Endothelial cell of umbilical vein (primary cell): Measurements from ENCODE around the gene DGKI. TPM values are rescaled to one million over a fixed set of nuclear protein-coding genes. Genes with fewer than 3 reads are reported as not detected.

Experiments
- BruUV-seq: library from RNA; stranded (reverse); fragments of 400-500 nt; replicated peaks from 2 replicates; lab custom pipeline; 2021; lab: Mats Ljungman, UMichigan
- CTCF ChIA-PET: fragments of 300-600, 350-600 bp; sonication (Branson Sonifier 250); formaldehyde crosslinking; loops from one replicate; lab custom pipeline; 2021; ENCODE audit warnings: antibody characterized with exemption, inconsistent platforms; lab: Charles Lee
- POLR2A ChIA-PET: fragments of 300-600, 350-600 bp; sonication (Branson Sonifier 250); formaldehyde crosslinking; loops from one replicate; lab custom pipeline; 2021; ENCODE audit warnings: antibody characterized with exemption, inconsistent platforms; lab: Charles Lee
- DNase-seq: peaks from one replicate; pipeline ENCODE4 v3.0.0-alpha.2; 2011; ENCODE audit warnings: low read depth, low spot score
- FAIRE-seq: peaks from 2 replicates; lab custom pipeline; 2011; peaks lifted over from hg19 to GRCh38; lab: Jason Lieb, UNC
- H2AFZ ChIP-seq: 2 replicates; pipeline ENCODE4 v1.6.0; 2012; ENCODE audit warnings: low read depth, low read length, control low read depth, inconsistent platforms
- H3K27ac ChIP-seq: 2 replicates; pipeline ENCODE4 v1.5.1; 2011; ENCODE audit warnings: low read depth, mild to moderate bottlenecking, control low read depth, low read length, moderate library complexity; ENCODE audit not compliant: insufficient read depth
- H3K27me3 ChIP-seq, 2 experiments: 2 replicates each; pipeline versions ENCODE4 v1.6.0 to v1.6.1; 2011; ENCODE audit warnings: low read length in 2 of 2, mixed read lengths in 1 of 2; ENCODE audit not compliant: control insufficient read depth in 2 of 2, insufficient read depth in 2 of 2
- H3K36me3 ChIP-seq, 2 experiments: 2 replicates in 1 of 2; 3 replicates in 1 of 2; pipeline ENCODE4 v1.5.1; 2011; ENCODE audit warnings: low read length in 2 of 2, mild to moderate bottlenecking in 1 of 2, moderate library complexity in 1 of 2; ENCODE audit not compliant: control insufficient read depth in 2 of 2, insufficient read depth in 2 of 2; ENCODE audit errors: extremely low read depth in 1 of 2
- H3K4me1 ChIP-seq: 3 replicates; pipeline ENCODE4 v1.5.1; 2011; ENCODE audit warnings: mild to moderate bottlenecking, low read length; ENCODE audit not compliant: control insufficient read depth, insufficient read depth; ENCODE audit errors: extremely low read depth
- H3K4me2 ChIP-seq: 2 replicates; pipeline ENCODE4 v1.6.1; 2011; ENCODE audit warnings: low read length, control low read depth, mixed read lengths; ENCODE audit not compliant: insufficient read depth
- H3K4me3 ChIP-seq, 3 experiments: fragments of 200-600 bp in 1 of 3; sonication (generic), shearing (Covaris generic) in 1 of 3; replicated peaks in 1 of 3; 2 replicates each; pipeline ENCODE4 v1.5.1; 2011 to 2016; ENCODE audit warnings: control low read depth in 3 of 3, low read length in 3 of 3, mild to moderate bottlenecking in 2 of 3, inconsistent platforms in 1 of 3, low read depth in 1 of 3, moderate library complexity in 1 of 3; ENCODE audit not compliant: insufficient read depth in 1 of 3
- H3K79me2 ChIP-seq: 2 replicates; pipeline ENCODE4 v1.6.0; 2012; ENCODE audit warnings: low read length, inconsistent platforms; ENCODE audit not compliant: control insufficient read depth, insufficient read depth
- H3K9ac ChIP-seq: replicated peaks from 2 replicates; pipeline ENCODE3; 2011; ENCODE audit warnings: low read length, control low read depth; ENCODE audit not compliant: insufficient read depth; ENCODE audit errors: extremely low read depth
- H3K9me1 ChIP-seq: replicated peaks from 3 replicates; pipeline ENCODE4 v1.6.0; 2011; ENCODE audit warnings: mild to moderate bottlenecking, low read length; ENCODE audit not compliant: control insufficient read depth, insufficient read depth; ENCODE audit errors: extremely low read depth
- H3K9me3 ChIP-seq: replicated peaks from 2 replicates; pipeline ENCODE4 v1.5.1; 2012; ENCODE audit warnings: low read length, inconsistent platforms; ENCODE audit not compliant: control insufficient read depth, insufficient read depth
- H4K20me1 ChIP-seq: replicated peaks from 2 replicates; pipeline ENCODE3; 2011; ENCODE audit warnings: mild to moderate bottlenecking, low read length; ENCODE audit not compliant: control insufficient read depth, insufficient read depth; ENCODE audit errors: extremely low read depth
- EZH2 ChIP-seq: IDR thresholded peaks from 2 replicates; pipeline ENCODE4 v1.6.1; 2012; ENCODE audit warnings: borderline replicate concordance, low read depth, mild to moderate bottlenecking, moderate library complexity, low read length, inconsistent platforms; ENCODE audit not compliant: severe bottlenecking
- FOS ChIP-seq: IDR thresholded peaks from 2 replicates; pipeline ENCODE4 v1.6.1; 2011; ENCODE audit warnings: mild to moderate bottlenecking, low read length, moderate library complexity, borderline replicate concordance; ENCODE audit not compliant: insufficient read depth
- GATA2 ChIP-seq: IDR thresholded peaks from 2 replicates; pipeline ENCODE4 v1.7.0; 2011; ENCODE audit warnings: low read depth, mild to moderate bottlenecking, moderate library complexity, mixed read lengths, low read length; ENCODE audit not compliant: insufficient read length, insufficient read depth
- JUN ChIP-seq: IDR thresholded peaks from 2 replicates; pipeline ENCODE4 v1.6.1; 2011; ENCODE audit warnings: borderline replicate concordance, low read depth; ENCODE audit not compliant: insufficient read length, insufficient read depth
- POLR2A ChIP-seq: IDR thresholded peaks from 2 replicates; pipeline ENCODE4 v1.6.1; 2012; ENCODE audit warnings: low read depth, mild to moderate bottlenecking, control low read depth, low read length
- POLR2AphosphoS5 ChIP-seq: IDR thresholded peaks from 2 replicates; pipeline ENCODE4 v1.6.1; 2012; ENCODE audit warnings: low read depth, mild to moderate bottlenecking, control low read depth, low read length, moderate library complexity; ENCODE audit not compliant: insufficient read depth
- dilution Hi-C: fragments of 300-500 bp; cut with MboI; formaldehyde crosslinking; loops from one replicate; pipeline ENCODE4 v1.15.0; 2019; ENCODE audit warnings: low sequenced_read_pairs; ENCODE audit not compliant: extremely low pct_ligation_motif_present
- intact Hi-C: fragments of 100-400 bp; cut with micrococcal nuclease; formaldehyde crosslinking; loops from one replicate; pipeline ENCODE4 v1.10.0; 2022
- polyA plus RNA-seq, 4 experiments: library from polyadenylated mRNA; depleted of rRNA in 3 of 4; stranded (reverse) in 3 of 4; unstranded in 1 of 4; fragments of >200 nt; gene quantifications; 2 replicates each; pipeline versions ENCODE4 v1.2.1 to v1.2.3, GENCODE V29; 2011 to 2012; ENCODE audit warnings: missing spikeins in 1 of 4
- total RNA-seq: library from RNA; stranded (reverse); gene quantifications from 2 replicates; pipeline ENCODE4 v1.2.3, GENCODE V29; 2021
- TF ChIP-seq, protein P1 (sequence below), 2 donors: IDR thresholded peaks; 1 replicate in 1 of 2; 2 replicates in 1 of 2; pipeline ENCODE4 v1.5.1; 2011; ENCODE audit warnings: low read length in 2 of 2, mild to moderate bottlenecking in 2 of 2, moderate library complexity in 2 of 2, control low read depth in 1 of 2, inconsistent platforms in 1 of 2, low read depth in 1 of 2; ENCODE audit not compliant: insufficient read depth in 1 of 2; ENCODE audit errors: extremely low read depth in 1 of 2
- TF ChIP-seq, protein P2 (sequence below): IDR thresholded peaks from 2 replicates; pipeline ENCODE4 v1.6.1; 2011; ENCODE audit not compliant: insufficient read depth, insufficient read length

The DGKI gene
- total and polyA plus RNA-seq, 2 donors (not counting 3 experiments of a cell fraction or from before 2014, with no cell fraction given): 0.11 to 0.51 TPM

DNA sequence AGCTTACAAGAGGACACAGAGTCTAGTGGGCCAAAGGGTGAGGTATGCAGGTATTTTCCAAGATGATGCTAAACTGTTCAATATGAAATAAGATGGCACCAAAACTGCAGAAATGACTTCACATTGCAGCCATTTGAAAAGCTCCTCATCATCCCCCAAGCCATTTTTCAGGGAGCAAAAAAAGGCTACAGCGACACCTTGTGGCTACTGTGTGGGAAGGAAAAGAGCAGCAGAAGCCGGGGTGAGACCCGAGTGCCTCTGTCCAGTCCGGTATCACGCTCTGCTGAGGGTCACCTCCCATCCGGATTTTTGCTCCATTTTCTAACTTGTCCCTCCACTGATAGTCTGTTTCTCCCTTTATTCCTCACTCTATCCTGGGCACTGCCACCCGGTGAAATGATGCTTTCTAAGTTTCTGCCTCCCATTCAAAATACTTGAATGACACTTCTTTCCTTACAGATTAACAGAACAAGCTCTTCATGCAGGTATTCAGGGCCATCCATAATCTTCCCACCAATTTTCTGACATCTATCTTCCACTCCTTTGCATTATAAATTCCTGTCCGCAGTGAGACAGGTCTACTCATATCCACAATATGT lies 220.2 kb downstream of the DGKI start:
- H3K9me3 ChIP-seq: no peaks in the 10 kb centered on the region
- ChIA-PET CTCF (interaction anchor here (0.6 to 6.4 kb wide), 48 partner anchors 10 to 1982 kb away, joined by 3 to 176 read pairs (median 4); no protein-coding TSS in a partner anchor), POLR2A (no interaction called here)
- intact Hi-C loops: loop anchor here (1.0 to 10.0 kb wide), 3 partner anchors 20 to 1511 kb away; no protein-coding TSS in a partner anchor
- H3K9me1 ChIP-seq: no peaks in the 10 kb centered on the region
- no peaks in the 10 kb centered on the region for H3K36me3 ChIP-seq
- H3K4me1 ChIP-seq: no peaks in the 10 kb centered on the region
- H3K4me2 ChIP-seq: no peak overlapping the region
- peak; percentile 87 for FAIRE-seq
- peak; percentile 54 for DNase-seq
- no peak overlapping the region for H3K9ac ChIP-seq
- no peak overlapping the region for H2AFZ ChIP-seq
- H3K27ac ChIP-seq: no peak overlapping the region
- H3K79me2 ChIP-seq: no peaks in the 10 kb centered on the region
- dilution Hi-C loops: no loop called here
- H3K27me3 ChIP-seq: peaks cover 1 to 10% of the 10 kb centered on the region in 2 experiments
- no TSS peak for BruUV-seq
- no peaks in the 10 kb centered on the region for H4K20me1 ChIP-seq
- no peak overlapping the region for H3K4me3 ChIP-seq
- TF ChIP-seq, protein P1, sequence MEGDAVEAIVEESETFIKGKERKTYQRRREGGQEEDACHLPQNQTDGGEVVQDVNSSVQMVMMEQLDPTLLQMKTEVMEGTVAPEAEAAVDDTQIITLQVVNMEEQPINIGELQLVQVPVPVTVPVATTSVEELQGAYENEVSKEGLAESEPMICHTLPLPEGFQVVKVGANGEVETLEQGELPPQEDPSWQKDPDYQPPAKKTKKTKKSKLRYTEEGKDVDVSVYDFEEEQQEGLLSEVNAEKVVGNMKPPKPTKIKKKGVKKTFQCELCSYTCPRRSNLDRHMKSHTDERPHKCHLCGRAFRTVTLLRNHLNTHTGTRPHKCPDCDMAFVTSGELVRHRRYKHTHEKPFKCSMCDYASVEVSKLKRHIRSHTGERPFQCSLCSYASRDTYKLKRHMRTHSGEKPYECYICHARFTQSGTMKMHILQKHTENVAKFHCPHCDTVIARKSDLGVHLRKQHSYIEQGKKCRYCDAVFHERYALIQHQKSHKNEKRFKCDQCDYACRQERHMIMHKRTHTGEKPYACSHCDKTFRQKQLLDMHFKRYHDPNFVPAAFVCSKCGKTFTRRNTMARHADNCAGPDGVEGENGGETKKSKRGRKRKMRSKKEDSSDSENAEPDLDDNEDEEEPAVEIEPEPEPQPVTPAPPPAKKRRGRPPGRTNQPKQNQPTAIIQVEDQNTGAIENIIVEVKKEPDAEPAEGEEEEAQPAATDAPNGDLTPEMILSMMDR (IDR thresholded peaks at IDR 0.05; ENCODE audit: extremely low read depth in 1 of 2, insufficient read depth in 1 of 2, low read depth in 1 of 2, low read length in 2 of 2): peak; percentile 78 to 92
- no peak for TF ChIP-seq GATA2

DNA sequence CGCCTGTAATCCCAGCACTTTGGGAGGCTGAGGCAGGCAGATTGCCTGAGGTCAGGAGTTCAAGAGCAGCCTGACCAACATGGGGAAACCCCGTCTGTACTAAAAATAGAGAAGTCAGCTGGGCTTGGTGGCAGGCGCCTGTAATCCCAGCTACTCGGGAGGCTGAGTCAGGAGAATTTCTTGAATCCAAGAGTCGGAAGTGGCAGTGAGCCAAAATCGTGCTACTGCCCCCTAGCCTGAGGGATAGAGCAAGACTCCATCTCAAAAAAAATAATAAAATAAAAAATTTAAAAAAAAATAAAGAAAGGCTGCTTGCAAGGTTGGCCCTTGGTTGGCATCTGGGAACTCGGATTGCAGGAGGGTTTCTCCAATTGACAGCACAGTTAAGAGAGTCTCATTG lies 221.6 kb downstream of the DGKI start:
- Histone ChIP-seq H3K79me2 (no peaks in the 10 kb centered on the region), H3K9me1 (no peaks in the 10 kb centered on the region), H3K36me3 (no peaks in the 10 kb centered on the region), H4K20me1 (no peaks in the 10 kb centered on the region), H3K27ac (no peak overlapping the region), H3K4me1 (no peaks in the 10 kb centered on the region), H3K27me3 (peaks cover 1 to 8% of the 10 kb centered on the region in 2 experiments), H2AFZ (no peak overlapping the region), H3K4me3 (no peak overlapping the region), H3K9ac (no peak overlapping the region), H3K4me2 (no peak overlapping the region), H3K9me3 (no peaks in the 10 kb centered on the region)
- POLR2A ChIA-PET: no interaction called here
- DNase-seq (no peak), FAIRE-seq (no peak)
- TF ChIP-seq JUN (no peak), GATA2 (no peak), POLR2A (no peak), POLR2AphosphoS5 (no peak), EZH2 (no peak), FOS (no peak)
- TF ChIP-seq, protein P2, sequence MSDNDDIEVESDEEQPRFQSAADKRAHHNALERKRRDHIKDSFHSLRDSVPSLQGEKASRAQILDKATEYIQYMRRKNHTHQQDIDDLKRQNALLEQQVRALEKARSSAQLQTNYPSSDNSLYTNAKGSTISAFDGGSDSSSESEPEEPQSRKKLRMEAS: no peak
- TF ChIP-seq, protein P1 (IDR thresholded peaks at IDR 0.05; ENCODE audit: extremely low read depth in 1 of 2, insufficient read depth in 1 of 2, low read depth in 1 of 2, low read length in 2 of 2): no peak
- dilution Hi-C loops: no loop called here
- intact Hi-C loops: loop anchor here (10.0 kb wide), 1 partner anchor 460 kb away; no protein-coding TSS in a partner anchor
- CTCF ChIA-PET: interaction anchor here (0.8 to 6.4 kb wide), 12 partner anchors 10 to 1599 kb away, joined by 3 to 176 read pairs (median 4); partner anchors contain the start of gene CREB3L2
- no TSS peak for BruUV-seq
